K562 (cell line): ENCODE data around the gene CALML3. TPM values are rescaled to one million over a fixed set of nuclear protein-coding genes. Genes with fewer than 3 reads are reported as not detected.
A peak's percentile ranks its signal among the peaks of the same experiment; 100 is the strongest.

Experiments used
- CEBPB ChIP-seq: fragments of 450-650 bp; IDR thresholded peaks from 2 replicates; pipeline ENCODE4 v1.6.1; 2016; ENCODE audit warnings: missing genetic modification characterization, missing compliant biosample characterization
- CXXC5 ChIP-seq: fragments of 250-450 bp; sonication (Bioruptor Pico); IDR thresholded peaks from 2 replicates; pipeline ENCODE4 v1.8.0; 2022; ENCODE audit warnings: inconsistent platforms, mild to moderate bottlenecking, moderate library complexity
- DDX20 ChIP-seq: fragments of 450-650 bp; IDR thresholded peaks from 2 replicates; pipeline ENCODE4 v1.6.1; 2016; ENCODE audit warnings: missing genetic modification characterization, low read depth, mild to moderate bottlenecking, missing compliant biosample characterization, moderate library complexity
- ELF4 ChIP-seq: fragments of 450-650 bp; formaldehyde crosslinking; IDR thresholded peaks from 2 replicates; pipeline ENCODE4 v1.4.0; 2022; ENCODE audit warnings: missing genetic modification characterization
- ELK1 ChIP-seq: sonication (generic); formaldehyde crosslinking; IDR thresholded peaks from 2 replicates; pipeline ENCODE4 v1.8.1; 2022; ENCODE audit warnings: missing genetic modification reagents
- GATA2 ChIP-seq: sonication (generic); formaldehyde crosslinking; IDR thresholded peaks from 2 replicates; pipeline ENCODE4 v1.4.0; 2020; ENCODE audit warnings: mild to moderate bottlenecking, missing genetic modification reagents
- HMGN3 ChIP-seq: IDR thresholded peaks from 2 replicates; pipeline ENCODE4 v1.6.1; 2011; ENCODE audit warnings: borderline replicate concordance, low read depth, mild to moderate bottlenecking, mixed read lengths, low read length; ENCODE audit not compliant: insufficient read length; ENCODE audit errors: extremely low read depth
- KAT8 ChIP-seq: fragments of 450-650 bp; IDR thresholded peaks from 2 replicates; pipeline ENCODE4 v1.6.1; 2016; ENCODE audit warnings: low read depth, mild to moderate bottlenecking
- SIX5 ChIP-seq, 2 experiments: IDR thresholded peaks; 2 replicates each; pipeline ENCODE4 v1.6.1; 2011; ENCODE audit warnings: low read length in 2 of 2, borderline replicate concordance in 1 of 2, low read depth in 1 of 2, mild to moderate bottlenecking in 1 of 2, moderate library complexity in 1 of 2; ENCODE audit not compliant: insufficient read depth in 1 of 2
- SMC3 ChIP-seq: conservative IDR thresholded peaks from 2 replicates; pipeline ENCODE4 v1.6.1; 2011; ENCODE audit warnings: low read depth, low read length, improper control_type of control experiment; ENCODE audit not compliant: insufficient read depth
- SPI1 ChIP-seq: IDR thresholded peaks from 2 replicates; pipeline ENCODE4 v1.6.1; 2011; ENCODE audit warnings: low read depth, low read length, control low read depth, borderline replicate concordance
- ZNF3 ChIP-seq: fragments of 250-450 bp; sonication (Bioruptor Pico); IDR thresholded peaks from 2 replicates; pipeline ENCODE4 v1.5.0; 2021; ENCODE audit warnings: mild to moderate bottlenecking, moderate library complexity
- ZNF384 ChIP-seq: IDR thresholded peaks from 2 replicates; pipeline ENCODE4 v1.6.1; 2012; ENCODE audit warnings: low read depth, low read length, improper control_type of control experiment
- polyA plus RNA-seq, 8 experiments: library from polyadenylated mRNA; depleted of rRNA in 4 of 8; stranded (reverse) in 5 of 8; unstranded in 3 of 8; fragments of >200 nt; fragmentation: Nextera tagmentation in 2 of 8; fragmentation: Illumina TruSeq in 1 of 8; extraction: Ambion mirVana in 2 of 8; extraction: Trizol in 1 of 8; gene quantifications; 2 replicates each; pipeline versions ENCODE4 v1.2.1 to v1.2.3, GENCODE V29; 2011 to 2014; ENCODE audit warnings: inconsistent platforms in 1 of 8, missing spikeins in 1 of 8
- total RNA-seq, 7 experiments: library from RNA; depleted of rRNA in 6 of 7; stranded (reverse); fragments of >200 nt in 6 of 7; fragmentation: Illumina TruSeq in 2 of 7; extraction: Trizol in 2 of 7; gene quantifications; 2 replicates each; pipeline versions ENCODE4 v1.2.1 to v1.2.3, GENCODE V29; 2011 to 2021; ENCODE audit warnings: low replicate concordance in 1 of 7
- TF ChIP-seq, protein P1 (sequence below), 3 experiments: fragments of 200-800 bp in 1 of 3; sonication (Bioruptor generic) in 1 of 3; sonication (generic) in 1 of 3; formaldehyde crosslinking in 1 of 3; IDR thresholded peaks; 2 replicates each; pipeline versions ENCODE4 v1.6.1 to v1.8.0; 2016 to 2022; ENCODE audit warnings: mild to moderate bottlenecking in 2 of 3, missing compliant biosample characterization in 2 of 3, missing genetic modification characterization in 2 of 3, missing genetic modification reagents in 1 of 3

The CALML3 gene
- total and polyA plus RNA-seq, 9 of the 15 experiments (the other 6 are each of a cell fraction or from before 2014, with no cell fraction given) = not detected

GRCh38 chr10:5534880-5535856 is 10.4 kb downstream of the CALML3 start (continued):
- TF ChIP-seq ELK1 (CRISPR knock-in tag) = no peak
- TF ChIP-seq GATA2 (CRISPR knock-in tag) = no peak
- TF ChIP-seq SMC3 = no peak
- no peak for TF ChIP-seq KAT8
- peak; percentile 33; the same call in 1 of the 2 replicates for TF ChIP-seq CEBPB
- TF ChIP-seq ZNF384 = peak; percentile 51; the same call in 1 of the 2 replicates
- TF ChIP-seq ELF4 = no peak
- TF ChIP-seq, protein P1, sequence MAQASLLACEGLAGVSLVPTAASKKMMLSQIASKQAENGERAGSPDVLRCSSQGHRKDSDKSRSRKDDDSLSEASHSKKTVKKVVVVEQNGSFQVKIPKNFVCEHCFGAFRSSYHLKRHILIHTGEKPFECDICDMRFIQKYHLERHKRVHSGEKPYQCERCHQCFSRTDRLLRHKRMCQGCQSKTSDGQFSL (CRISPR knock-in tag; IDR thresholded peaks at IDR 0.05) = no peak
- TF ChIP-seq, protein P1 (tag; IDR thresholded peaks at IDR 0.05) = no peak
- TF ChIP-seq HMGN3 = no peak
- no peak for TF ChIP-seq CXXC5
- TF ChIP-seq DDX20 = no peak
- no peak for TF ChIP-seq SIX5 (IDR thresholded peaks at IDR 0.05; ENCODE audit: borderline replicate concordance in 1 of 2, insufficient read depth in 1 of 2, low read depth in 1 of 2, low read length in 2 of 2)
- no peak for TF ChIP-seq ZNF3
- TF ChIP-seq SPI1 = peak; percentile 24; the same call in 1 of the 2 replicates
